Liver (tissue), 9 donors: ENCODE results near the gene TLR10. TPM values are rescaled to one million over a fixed set of nuclear protein-coding genes. Genes with fewer than 3 reads are reported as not detected.
A peak's percentile ranks its signal among the peaks of the same experiment; 100 is the strongest.
"Not testable (repeated sequence)": the region's sequence is repeated elsewhere in the genome, so short reads cannot be mapped to it uniquely, and the experiment has no call there.

Experiments
- DNase-seq: peaks from one replicate; pipeline ENCODE4 v3.0.0-alpha.2; 2017; ENCODE audit warnings: low spot score
- H3K27ac ChIP-seq, 2 donors: one replicate each; pipeline ENCODE4 v1.7.0; 2013; ENCODE audit warnings: inconsistent platforms in 2 of 2, low read length in 2 of 2, control low read depth in 1 of 2, low read depth in 1 of 2, mild to moderate bottlenecking in 1 of 2
- H3K27me3 ChIP-seq, 4 donors: one replicate each; pipeline versions ENCODE4 v1.6.1 to v1.7.0; 2013; ENCODE audit warnings: low read length in 3 of 4, inconsistent platforms in 1 of 4, mild to moderate bottlenecking in 1 of 4, moderate library complexity in 1 of 4; ENCODE audit not compliant: control insufficient read depth in 4 of 4, insufficient read depth in 4 of 4
- H3K36me3 ChIP-seq, 4 donors: one replicate each; pipeline versions ENCODE4 v1.6.1 to v1.7.0; 2013; ENCODE audit warnings: low read length in 3 of 4, mild to moderate bottlenecking in 3 of 4, low read depth in 1 of 4, moderate library complexity in 1 of 4; ENCODE audit not compliant: control insufficient read depth in 4 of 4, insufficient read depth in 3 of 4
- H3K4me1 ChIP-seq, 4 donors: one replicate each; pipeline versions ENCODE4 v1.6.1 to v1.7.0; 2013; ENCODE audit warnings: low read length in 3 of 4, mild to moderate bottlenecking in 3 of 4, moderate library complexity in 1 of 4; ENCODE audit not compliant: control insufficient read depth in 4 of 4, insufficient read depth in 4 of 4
- H3K4me3 ChIP-seq, 3 donors: one replicate each; pipeline versions ENCODE4 v1.6.1 to v1.7.0; 2013; ENCODE audit warnings: low read length in 3 of 3, control low read depth in 1 of 3, low read depth in 1 of 3, mild to moderate bottlenecking in 1 of 3
- H3K9ac ChIP-seq, 2 donors: one replicate each; pipeline ENCODE4 v1.7.0; 2013; ENCODE audit warnings: low read length in 2 of 2, mild to moderate bottlenecking in 2 of 2, moderate library complexity in 2 of 2, control low read depth in 1 of 2, low read depth in 1 of 2
- H3K9me3 ChIP-seq, 4 donors: one replicate each; pipeline versions ENCODE4 v1.6.1 to v1.7.0; 2013; ENCODE audit warnings: low read length in 3 of 4; ENCODE audit not compliant: control insufficient read depth in 4 of 4
- EGR1 ChIP-seq, 2 donors: IDR thresholded peaks; 2 replicates each; pipeline ENCODE4 v1.6.1; 2016 to 2018; ENCODE audit warnings: antibody characterized with exemption in 2 of 2, low read depth in 2 of 2
- FOXA1 ChIP-seq: IDR thresholded peaks from 2 replicates; pipeline ENCODE4 v1.6.1; 2016; ENCODE audit warnings: antibody characterized with exemption
- FOXA2 ChIP-seq: IDR thresholded peaks from 2 replicates; pipeline ENCODE4 v1.6.1; 2016; ENCODE audit warnings: antibody characterized with exemption
- GABPA ChIP-seq, 2 donors: IDR thresholded peaks in 1 of 2; conservative IDR thresholded peaks in 1 of 2; 2 replicates each; pipeline ENCODE4 v1.6.1; 2016; ENCODE audit warnings: antibody characterized with exemption in 2 of 2, mild to moderate bottlenecking in 1 of 2, moderate library complexity in 1 of 2
- HNF4A ChIP-seq, 2 donors: conservative IDR thresholded peaks; 2 replicates each; pipeline ENCODE4 v1.6.1; 2016; ENCODE audit warnings: antibody characterized with exemption in 2 of 2, mild to moderate bottlenecking in 2 of 2
- HNF4G ChIP-seq: IDR thresholded peaks from 2 replicates; pipeline ENCODE4 v1.6.1; 2016; ENCODE audit warnings: antibody characterized with exemption
- JUND ChIP-seq, 2 donors: IDR thresholded peaks; 2 replicates each; pipeline ENCODE4 v1.6.1; 2016; ENCODE audit warnings: antibody characterized with exemption in 2 of 2
- SP1 ChIP-seq: IDR thresholded peaks from 2 replicates; pipeline ENCODE4 v1.6.1; 2018; ENCODE audit warnings: antibody characterized with exemption, mild to moderate bottlenecking
- TAF1 ChIP-seq: conservative IDR thresholded peaks from 2 replicates; pipeline ENCODE4 v1.6.1; 2016; ENCODE audit warnings: antibody characterized with exemption, mild to moderate bottlenecking
- WGBS: extraction: QIAGEN DNeasy Blood & Tissue Kit; methylation state at CpG from one replicate; pipeline ENCODE4 v1.1.7; 2013; 5-methylcytosine and 5-hydroxymethylcytosine counted together
- polyA plus RNA-seq, 2 donors: library from polyadenylated mRNA; stranded (reverse) in 1 of 2; unstranded in 1 of 2; fragments of 200-250 nt in 1 of 2; fragments of >200 nt in 1 of 2; fragmentation: Nextera tagmentation in 1 of 2; extraction: Ambion mirVana in 1 of 2; gene quantifications; one replicate each; pipeline versions ENCODE4 v1.2.1 to v1.2.3, GENCODE V29; 2013 to 2015
- total RNA-seq, 2 donors: library from RNA; depleted of rRNA; stranded (reverse); fragments of >200 nt; gene quantifications; one replicate each; pipeline ENCODE4 v1.2.3, GENCODE V29; 2014
- TF ChIP-seq, protein P1 (sequence below): IDR thresholded peaks from 2 replicates; pipeline ENCODE4 v1.6.1; 2016; ENCODE audit warnings: antibody characterized with exemption
- TF ChIP-seq, protein P2 (sequence below): IDR thresholded peaks from 2 replicates; pipeline ENCODE4 v1.6.1; 2016; ENCODE audit warnings: antibody characterized with exemption, mild to moderate bottlenecking
- TF ChIP-seq, protein P3 (sequence below): IDR thresholded peaks from 2 replicates; pipeline ENCODE4 v1.6.1; 2016; ENCODE audit warnings: antibody characterized with exemption
- donor health status: healthy.
- donor health status: healthy.
- donor health status: healthy.
- donor health status: healthy.
- donor health status: healthy.

Gene TLR10
- total and polyA plus RNA-seq, 4 donors, result 0.02 to 1.9 (median 0.11) TPM

DNA sequence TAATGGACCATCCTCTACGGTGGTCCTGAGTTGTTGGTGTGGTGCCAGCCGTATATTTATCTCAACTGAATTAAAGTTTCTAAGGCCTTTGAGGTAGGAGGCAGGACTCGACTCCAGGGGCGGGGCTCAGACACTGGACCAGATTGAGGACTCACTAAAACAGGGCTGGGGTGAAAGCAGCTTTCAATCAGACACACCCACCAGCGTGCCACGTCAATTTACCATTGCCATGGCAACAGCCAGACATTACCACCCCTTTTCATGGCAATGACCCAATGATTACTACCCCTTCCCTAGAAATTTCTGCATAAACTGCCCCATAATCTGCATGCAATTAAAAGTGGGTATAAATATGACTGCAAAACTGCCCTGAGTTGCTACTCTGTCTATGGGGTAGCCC, 28.5 kb upstream of the TLR10 start:
- no peak for DNase-seq
- TF ChIP-seq FOXA1, result no peak
- TF ChIP-seq, protein P1, sequence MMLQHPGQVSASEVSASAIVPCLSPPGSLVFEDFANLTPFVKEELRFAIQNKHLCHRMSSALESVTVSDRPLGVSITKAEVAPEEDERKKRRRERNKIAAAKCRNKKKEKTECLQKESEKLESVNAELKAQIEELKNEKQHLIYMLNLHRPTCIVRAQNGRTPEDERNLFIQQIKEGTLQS, result no peak
- TF ChIP-seq HNF4A (conservative IDR thresholded peaks at IDR 0.05), result no peak
- no peak for TF ChIP-seq EGR1 (IDR thresholded peaks at IDR 0.05; ENCODE audit: low read depth in 2 of 2)
- no peak for TF ChIP-seq SP1
- no peak for TF ChIP-seq HNF4G
- TF ChIP-seq, protein P2, sequence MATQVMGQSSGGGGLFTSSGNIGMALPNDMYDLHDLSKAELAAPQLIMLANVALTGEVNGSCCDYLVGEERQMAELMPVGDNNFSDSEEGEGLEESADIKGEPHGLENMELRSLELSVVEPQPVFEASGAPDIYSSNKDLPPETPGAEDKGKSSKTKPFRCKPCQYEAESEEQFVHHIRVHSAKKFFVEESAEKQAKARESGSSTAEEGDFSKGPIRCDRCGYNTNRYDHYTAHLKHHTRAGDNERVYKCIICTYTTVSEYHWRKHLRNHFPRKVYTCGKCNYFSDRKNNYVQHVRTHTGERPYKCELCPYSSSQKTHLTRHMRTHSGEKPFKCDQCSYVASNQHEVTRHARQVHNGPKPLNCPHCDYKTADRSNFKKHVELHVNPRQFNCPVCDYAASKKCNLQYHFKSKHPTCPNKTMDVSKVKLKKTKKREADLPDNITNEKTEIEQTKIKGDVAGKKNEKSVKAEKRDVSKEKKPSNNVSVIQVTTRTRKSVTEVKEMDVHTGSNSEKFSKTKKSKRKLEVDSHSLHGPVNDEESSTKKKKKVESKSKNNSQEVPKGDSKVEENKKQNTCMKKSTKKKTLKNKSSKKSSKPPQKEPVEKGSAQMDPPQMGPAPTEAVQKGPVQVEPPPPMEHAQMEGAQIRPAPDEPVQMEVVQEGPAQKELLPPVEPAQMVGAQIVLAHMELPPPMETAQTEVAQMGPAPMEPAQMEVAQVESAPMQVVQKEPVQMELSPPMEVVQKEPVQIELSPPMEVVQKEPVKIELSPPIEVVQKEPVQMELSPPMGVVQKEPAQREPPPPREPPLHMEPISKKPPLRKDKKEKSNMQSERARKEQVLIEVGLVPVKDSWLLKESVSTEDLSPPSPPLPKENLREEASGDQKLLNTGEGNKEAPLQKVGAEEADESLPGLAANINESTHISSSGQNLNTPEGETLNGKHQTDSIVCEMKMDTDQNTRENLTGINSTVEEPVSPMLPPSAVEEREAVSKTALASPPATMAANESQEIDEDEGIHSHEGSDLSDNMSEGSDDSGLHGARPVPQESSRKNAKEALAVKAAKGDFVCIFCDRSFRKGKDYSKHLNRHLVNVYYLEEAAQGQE, result no peak
- TF ChIP-seq GABPA (IDR thresholded peaks at IDR 0.05 in 1 of 2, conservative IDR thresholded peaks at IDR 0.05 in 1 of 2), result no peak
- WGBS, result 91% methylated on average over 6 of the region's 6 CpGs
- Histone ChIP-seq H3K4me3 (no peak overlapping the region), H3K27me3 (no peaks in the 10 kb centered on the region), H3K36me3 (no peaks in the 10 kb centered on the region), H3K27ac (no peak overlapping the region), H3K9me3 (no peaks in the 10 kb centered on the region), H3K4me1 (no peaks in the 10 kb centered on the region), H3K9ac (no peak overlapping the region)

DNA sequence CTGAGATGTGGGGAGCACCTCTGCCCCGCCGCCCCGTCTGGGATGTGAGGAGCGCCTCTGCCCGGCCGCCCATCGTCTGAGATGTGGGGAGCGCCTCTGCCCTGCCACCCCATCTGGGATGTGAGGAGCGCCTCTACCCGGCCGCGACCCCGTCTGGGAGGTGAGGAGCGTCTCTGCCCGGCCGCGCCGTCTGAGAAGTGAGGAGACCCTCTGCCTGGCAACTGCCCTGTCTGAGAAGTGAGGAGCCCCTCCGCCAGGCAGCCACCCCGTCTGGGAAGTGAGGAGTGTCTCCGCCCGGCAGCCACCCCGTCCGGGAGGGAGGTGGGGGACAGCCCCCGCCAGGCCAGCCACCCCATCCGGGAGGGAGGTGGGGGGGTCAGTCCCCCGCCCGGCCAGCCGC, 24.7 kb upstream of the TLR10 start:
- WGBS, result 94% methylated on average over 29 of the region's 29 CpGs

DNA sequence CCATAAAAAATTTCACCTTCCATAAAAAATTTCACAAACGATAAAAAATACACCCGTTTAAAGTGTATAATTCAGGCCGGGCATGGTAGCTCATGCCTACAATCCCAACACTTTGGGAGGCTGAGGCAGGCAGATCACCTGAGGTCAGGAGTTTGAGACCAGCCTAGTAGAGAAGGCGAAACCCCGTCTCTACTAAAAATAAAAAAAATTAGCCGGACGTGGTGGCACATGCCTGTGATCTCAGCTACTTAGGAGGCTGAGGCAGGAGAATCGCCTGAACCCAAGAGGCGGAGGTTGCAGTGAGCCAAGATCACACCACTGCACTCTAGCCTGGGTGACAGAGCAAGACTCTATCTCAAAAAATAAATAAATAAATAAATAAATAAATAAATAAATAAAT, 23.5 kb upstream of the TLR10 start:
- H3K4me1 ChIP-seq, result peaks cover 0 to 17% (median 6%) of the 10 kb centered on the region in 4 donors
- WGBS, result 86% methylated on average over 9 of the region's 9 CpGs
- H3K27me3 ChIP-seq, DNase-seq, H3K9me3 ChIP-seq, H3K36me3 ChIP-seq, H3K4me3 ChIP-seq, H3K9ac ChIP-seq: not testable (repeated sequence)
- H3K27ac ChIP-seq, result peak overlapping the region in 1 of 2 donors; percentile 43

More for the DNA sequence above, 24.7 kb upstream of the TLR10 start:
- not testable (repeated sequence) for H3K27me3 ChIP-seq, H3K27ac ChIP-seq, H3K36me3 ChIP-seq, DNase-seq, H3K9ac ChIP-seq, H3K4me3 ChIP-seq, H3K9me3 ChIP-seq
- peaks cover 0 to 17% (median 6%) of the 10 kb centered on the region in 4 donors for H3K4me1 ChIP-seq

DNA sequence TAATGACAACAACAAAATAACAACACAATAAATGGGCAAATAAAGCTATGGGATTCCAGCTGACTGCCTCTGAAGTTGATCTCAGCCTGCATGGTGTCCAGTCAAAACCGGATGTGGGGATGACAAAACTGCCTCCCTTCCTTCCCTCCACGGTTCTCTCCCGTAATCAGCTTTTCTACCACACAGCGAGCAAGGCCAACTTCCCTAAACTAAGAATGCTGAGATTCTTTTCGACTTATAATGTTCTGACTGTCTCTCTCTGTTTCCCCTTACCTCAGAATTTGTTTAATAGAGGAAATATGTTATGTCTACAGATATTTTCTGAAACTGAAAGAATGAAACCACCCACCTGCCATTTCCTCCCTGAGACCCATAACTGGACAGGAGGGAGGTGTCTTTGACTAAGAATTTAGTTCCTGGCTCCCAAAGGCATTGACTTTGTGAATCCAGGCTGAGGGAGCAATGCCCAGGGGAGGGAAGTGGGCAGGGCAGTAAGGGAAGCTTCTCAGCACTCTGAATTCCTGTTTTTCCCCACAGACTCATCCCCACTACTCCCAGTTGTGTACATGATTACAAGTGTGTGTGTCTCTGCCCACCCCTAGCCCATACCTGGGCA, 22.8 kb upstream of the TLR10 start:
- no peak overlapping the region for H3K9ac ChIP-seq
- no peak for DNase-seq
- H3K27me3 ChIP-seq, result no peaks in the 10 kb centered on the region
- whole genome bisulfite sequencing, result 78% methylated on average over 5 of the region's 5 CpGs
- H3K36me3 ChIP-seq, result peaks cover 0 to 2% (median under 1%) of the 10 kb centered on the region in 4 donors
- peak overlapping the region; percentile 43 to 62 for H3K27ac ChIP-seq
- H3K4me1 ChIP-seq, result peaks cover 0 to 17% (median 6%) of the 10 kb centered on the region in 4 donors
- H3K4me3 ChIP-seq, result no peak overlapping the region
- no peaks in the 10 kb centered on the region for H3K9me3 ChIP-seq
- TF ChIP-seq, protein P3, sequence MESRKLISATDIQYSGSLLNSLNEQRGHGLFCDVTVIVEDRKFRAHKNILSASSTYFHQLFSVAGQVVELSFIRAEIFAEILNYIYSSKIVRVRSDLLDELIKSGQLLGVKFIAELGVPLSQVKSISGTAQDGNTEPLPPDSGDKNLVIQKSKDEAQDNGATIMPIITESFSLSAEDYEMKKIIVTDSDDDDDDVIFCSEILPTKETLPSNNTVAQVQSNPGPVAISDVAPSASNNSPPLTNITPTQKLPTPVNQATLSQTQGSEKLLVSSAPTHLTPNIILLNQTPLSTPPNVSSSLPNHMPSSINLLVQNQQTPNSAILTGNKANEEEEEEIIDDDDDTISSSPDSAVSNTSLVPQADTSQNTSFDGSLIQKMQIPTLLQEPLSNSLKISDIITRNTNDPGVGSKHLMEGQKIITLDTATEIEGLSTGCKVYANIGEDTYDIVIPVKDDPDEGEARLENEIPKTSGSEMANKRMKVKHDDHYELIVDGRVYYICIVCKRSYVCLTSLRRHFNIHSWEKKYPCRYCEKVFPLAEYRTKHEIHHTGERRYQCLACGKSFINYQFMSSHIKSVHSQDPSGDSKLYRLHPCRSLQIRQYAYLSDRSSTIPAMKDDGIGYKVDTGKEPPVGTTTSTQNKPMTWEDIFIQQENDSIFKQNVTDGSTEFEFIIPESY, result no peak
- TF ChIP-seq HNF4A (conservative IDR thresholded peaks at IDR 0.05), result no peak
- TF ChIP-seq FOXA2, result no peak
- no peak for TF ChIP-seq GABPA (IDR thresholded peaks at IDR 0.05 in 1 of 2, conservative IDR thresholded peaks at IDR 0.05 in 1 of 2)
- TF ChIP-seq TAF1, result no peak
- TF ChIP-seq JUND (IDR thresholded peaks at IDR 0.05), result no peak
- no peak for TF ChIP-seq HNF4G
